ENCODE results near the gene ATOH7.

ATOH7 gene

DNA sequence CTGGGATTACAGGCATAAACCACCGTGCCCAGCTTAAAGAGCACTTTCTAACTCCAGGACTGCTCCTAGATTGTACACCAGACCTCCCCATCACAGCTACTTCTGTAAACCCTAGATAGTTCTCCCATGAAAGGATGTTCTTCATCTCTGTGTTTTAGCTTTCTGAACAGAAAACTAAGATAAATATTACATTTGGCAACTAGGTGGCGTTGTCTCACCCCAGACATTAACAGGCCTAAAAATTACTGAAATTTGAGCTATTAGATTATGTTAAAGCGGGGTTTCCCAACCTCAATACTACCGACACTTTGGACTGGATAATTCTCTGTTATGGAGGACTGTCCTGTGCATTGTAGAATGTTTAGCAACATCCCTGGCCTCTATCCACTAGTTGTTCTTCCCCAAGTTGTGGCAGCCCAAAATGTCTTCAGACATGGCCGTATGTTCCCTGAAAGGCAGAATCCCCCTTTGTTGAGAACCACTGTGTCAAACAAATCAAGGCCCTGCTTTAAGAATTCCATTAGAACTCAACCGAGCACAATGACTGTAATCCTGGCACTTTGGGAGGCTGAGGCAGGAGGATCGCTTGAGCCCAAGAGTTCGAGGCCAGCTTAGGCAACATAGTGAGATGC is 19.1 kb downstream of the ATOH7 start:
- TF ChIP-seq, protein P1, sequence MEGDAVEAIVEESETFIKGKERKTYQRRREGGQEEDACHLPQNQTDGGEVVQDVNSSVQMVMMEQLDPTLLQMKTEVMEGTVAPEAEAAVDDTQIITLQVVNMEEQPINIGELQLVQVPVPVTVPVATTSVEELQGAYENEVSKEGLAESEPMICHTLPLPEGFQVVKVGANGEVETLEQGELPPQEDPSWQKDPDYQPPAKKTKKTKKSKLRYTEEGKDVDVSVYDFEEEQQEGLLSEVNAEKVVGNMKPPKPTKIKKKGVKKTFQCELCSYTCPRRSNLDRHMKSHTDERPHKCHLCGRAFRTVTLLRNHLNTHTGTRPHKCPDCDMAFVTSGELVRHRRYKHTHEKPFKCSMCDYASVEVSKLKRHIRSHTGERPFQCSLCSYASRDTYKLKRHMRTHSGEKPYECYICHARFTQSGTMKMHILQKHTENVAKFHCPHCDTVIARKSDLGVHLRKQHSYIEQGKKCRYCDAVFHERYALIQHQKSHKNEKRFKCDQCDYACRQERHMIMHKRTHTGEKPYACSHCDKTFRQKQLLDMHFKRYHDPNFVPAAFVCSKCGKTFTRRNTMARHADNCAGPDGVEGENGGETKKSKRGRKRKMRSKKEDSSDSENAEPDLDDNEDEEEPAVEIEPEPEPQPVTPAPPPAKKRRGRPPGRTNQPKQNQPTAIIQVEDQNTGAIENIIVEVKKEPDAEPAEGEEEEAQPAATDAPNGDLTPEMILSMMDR (IDR thresholded peaks at IDR 0.05), result peak; percentile 62

DNA sequence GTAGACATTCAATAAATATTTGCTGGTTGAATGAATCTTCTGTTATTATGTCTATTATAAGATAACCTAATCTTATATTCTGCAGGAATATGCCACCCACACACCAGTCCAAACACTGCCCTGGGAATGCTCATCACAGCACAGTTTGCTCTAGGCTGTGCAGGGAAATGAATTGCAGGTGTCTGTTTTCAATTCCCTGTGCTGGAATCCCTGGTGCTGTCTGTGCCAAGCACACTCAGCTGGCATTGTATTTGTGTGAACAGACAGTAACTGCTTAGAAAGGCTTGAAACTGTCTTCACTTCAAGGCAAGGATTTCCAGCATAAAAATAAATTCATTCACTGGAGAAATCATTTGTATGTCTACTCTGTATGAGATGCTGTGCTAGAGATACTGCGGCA is 20.2 kb downstream of the ATOH7 start:
- TF ChIP-seq, protein P1 (IDR thresholded peaks at IDR 0.05), result no peak

DNA sequence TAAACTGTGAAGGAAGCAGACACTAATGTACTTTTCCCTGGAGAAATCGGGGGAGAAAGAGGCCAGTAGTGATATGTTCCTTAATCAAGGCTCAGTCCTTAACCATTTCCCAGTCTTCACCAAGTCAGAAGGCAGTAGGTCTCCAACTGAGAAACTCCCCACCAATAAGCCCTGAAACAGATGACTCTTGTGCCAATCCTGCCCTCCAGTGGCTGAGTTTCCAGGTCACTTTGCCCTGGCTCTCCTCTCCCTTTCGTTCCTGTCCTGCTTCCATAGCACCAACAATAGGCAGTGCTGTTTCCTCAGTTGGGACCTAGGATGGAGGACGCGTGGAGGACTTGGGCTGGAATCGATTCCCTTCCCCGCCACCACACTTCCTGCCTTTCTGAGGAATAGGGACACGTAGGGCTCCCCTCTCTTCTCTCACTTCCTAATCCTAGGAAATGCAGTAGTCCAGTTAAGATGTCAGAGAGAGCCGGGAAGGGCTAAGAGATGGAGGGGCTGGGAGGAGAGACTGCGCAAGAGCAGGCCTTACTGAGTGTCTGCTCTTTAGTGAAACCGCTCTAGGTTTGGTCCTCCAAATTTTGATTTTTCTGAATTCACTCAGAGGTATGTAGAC is 23.4 kb downstream of the ATOH7 start:
- TF ChIP-seq, protein P1 (IDR thresholded peaks at IDR 0.05), result peak; percentile 77

DNA sequence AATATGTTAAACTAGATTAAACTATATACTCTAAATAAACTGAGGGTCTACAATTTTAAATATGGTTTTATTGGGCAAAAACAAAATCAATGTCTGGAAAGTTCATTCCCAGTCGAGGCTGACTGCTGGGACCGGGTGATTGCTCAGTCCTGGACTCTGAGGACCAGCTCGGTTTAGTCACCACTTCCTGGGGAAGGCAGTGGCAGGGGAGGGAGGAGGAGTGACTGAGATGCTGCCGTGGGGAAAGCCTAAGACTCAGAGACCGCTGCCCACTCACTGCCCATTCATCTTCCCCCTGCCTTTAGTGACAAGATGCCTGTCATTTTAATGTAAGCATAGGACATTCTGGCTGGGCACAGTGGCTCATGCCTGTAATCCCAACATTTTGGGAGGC is 29.0 kb downstream of the ATOH7 start:
- TF ChIP-seq, protein P1 (IDR thresholded peaks at IDR 0.05), result no peak

DNA sequence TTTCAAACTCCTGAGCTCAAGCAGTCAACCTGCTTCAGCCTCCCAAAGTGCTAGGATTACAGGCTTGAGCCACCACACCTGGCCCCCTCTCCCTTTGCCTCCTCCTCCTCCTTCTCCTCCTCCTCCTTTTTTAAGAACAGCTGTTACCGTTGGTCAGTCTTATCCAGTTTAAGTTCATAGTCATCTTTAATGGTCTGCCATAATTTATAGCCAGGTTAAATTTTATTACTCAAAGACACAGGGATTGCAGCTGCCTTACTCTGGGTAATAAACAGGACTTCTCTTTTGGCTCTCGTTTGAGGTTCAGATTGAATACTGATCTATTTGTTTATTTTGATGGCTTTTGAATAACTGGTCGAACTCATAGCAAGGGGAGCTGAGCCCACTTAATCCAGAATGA is 35.2 kb downstream of the ATOH7 start:
- TF ChIP-seq, protein P1 (IDR thresholded peaks at IDR 0.05), result no peak

DNA sequence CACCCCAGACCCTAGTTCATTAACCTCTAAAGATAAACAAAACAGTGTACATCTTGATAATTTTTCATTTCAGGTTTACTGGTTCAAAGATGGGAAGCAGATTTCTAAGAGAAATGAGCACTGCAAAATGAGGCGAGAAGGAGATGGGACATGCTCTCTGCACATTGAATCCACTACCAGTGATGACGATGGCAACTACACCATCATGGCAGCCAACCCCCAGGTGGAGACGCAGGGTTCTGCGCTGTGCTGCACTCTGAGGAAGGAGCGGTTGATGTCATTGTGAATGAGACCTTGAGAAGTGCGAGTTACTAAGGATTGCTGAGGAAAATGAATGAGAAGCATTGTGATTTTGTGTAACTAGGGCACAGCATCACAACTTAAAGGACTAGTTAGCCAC is 37.6 kb downstream of the ATOH7 start:
- TF ChIP-seq, protein P1 (IDR thresholded peaks at IDR 0.05), result no peak

DNA sequence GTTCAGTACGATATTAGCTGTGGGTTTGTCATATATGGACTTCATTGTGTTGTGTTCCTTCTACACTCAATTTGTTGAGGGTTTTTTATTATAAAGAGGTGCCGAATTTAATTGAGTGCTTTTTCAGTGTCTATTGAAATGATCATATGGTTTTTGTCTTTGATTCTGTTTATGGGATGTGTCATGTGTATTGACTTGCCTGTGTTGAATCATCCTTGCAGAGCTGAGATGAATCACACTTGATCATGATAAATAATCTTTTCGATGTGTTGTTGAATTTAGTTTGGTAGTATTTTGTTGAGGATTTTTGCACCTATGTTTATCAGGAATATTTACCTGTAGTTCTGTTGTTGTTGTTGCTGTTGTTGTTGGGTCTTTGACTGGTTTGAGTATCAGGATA is 39.8 kb downstream of the ATOH7 start:
- TF ChIP-seq, protein P1 (IDR thresholded peaks at IDR 0.05), result no peak
